Measurements from ENCODE around the gene GABBR2. TPM values are rescaled to one million over a fixed set of nuclear protein-coding genes. Genes with fewer than 3 reads are reported as not detected.

Gene GABBR2
- total RNA-seq, 1 experiment from 2014 or later, result 0.23 TPM

- no peak overlapping the region for H3K4me3 ChIP-seq (ENCODE audit: low read depth, low read length)
- H3K27me3 Mint-ChIP-seq (ENCODE audit: insufficient read depth, unreplicated experiment), result no peaks in the 10 kb centered on the region
- no peaks in the 10 kb centered on the region for H3K9me3 ChIP-seq
- H3K4me3 Mint-ChIP-seq (ENCODE audit: unreplicated experiment), result no peak overlapping the region
- intact Hi-C loops (cut with micrococcal nuclease; ENCODE audit: unreplicated experiment), result loop anchor here (1.0 to 5.0 kb wide), 2 partner anchors 184 to 340 kb away; partner anchors contain the start of gene TRMO
- H3K27me3 ChIP-seq (replicated peaks; ENCODE audit: control insufficient read depth, insufficient read depth, low read length), result no peaks in the 10 kb centered on the region
- no peaks in the 10 kb centered on the region for H3K9me3 Mint-ChIP-seq (ENCODE audit: unreplicated experiment)
- POLR2A ChIA-PET, result no interaction called here
- no peak for TF ChIP-seq CTCF (IDR thresholded peaks at IDR 0.05; ENCODE audit: insufficient read depth in 1 of 2, low read depth in 1 of 2, low read length in 1 of 2, severe bottlenecking in 1 of 2, unreplicated experiment in 1 of 2)
- no peak for DNase-seq
- no peaks in the 10 kb centered on the region for H3K36me3 ChIP-seq (ENCODE audit: control insufficient read depth, insufficient read depth, low read length)
- CTCF ChIA-PET, result no interaction called here
- H3K4me1 Mint-ChIP-seq (ENCODE audit: low read depth, unreplicated experiment), result peaks cover 8% of the 10 kb centered on the region
- H3K4me1 ChIP-seq, result no peaks in the 10 kb centered on the region
- H3K27ac Mint-ChIP-seq (ENCODE audit: unreplicated experiment), result no peak overlapping the region
- H3K36me3 Mint-ChIP-seq (ENCODE audit: insufficient read depth, unreplicated experiment), result no peaks in the 10 kb centered on the region
- BruUV-seq (replicated peaks), result no TSS peak
Observed at GRCh38 chr9:98262056-98262455, 446.7 kb downstream of the GABBR2 start.

DNA sequence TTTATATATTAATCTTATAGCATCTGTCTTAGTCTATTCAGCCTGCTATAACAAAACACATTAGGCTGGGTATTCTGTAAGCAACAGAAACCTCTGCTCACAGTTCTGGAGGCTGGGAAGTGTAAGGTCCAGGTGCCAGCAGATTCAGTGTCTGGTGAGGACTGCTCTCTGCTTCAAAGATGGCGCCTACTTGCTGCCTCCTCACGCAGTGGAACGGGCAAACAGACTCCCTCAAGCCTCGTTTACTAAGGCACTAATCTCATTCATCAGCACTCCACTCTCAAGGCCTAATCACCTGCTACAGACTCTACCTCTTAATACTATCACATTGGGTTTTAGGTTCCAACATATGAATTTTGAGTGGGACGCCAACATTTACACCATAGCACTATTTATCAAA lies 448.1 kb downstream of the GABBR2 start:
- H3K4me1 Mint-ChIP-seq (ENCODE audit: low read depth, unreplicated experiment), result peaks cover 2% of the 10 kb centered on the region
- no peaks in the 10 kb centered on the region for H3K9me3 Mint-ChIP-seq (ENCODE audit: unreplicated experiment)
- no peak overlapping the region for H3K4me3 Mint-ChIP-seq (ENCODE audit: unreplicated experiment)
- BruUV-seq (replicated peaks), result no TSS peak
- ChIA-PET CTCF (no interaction called here), POLR2A (no interaction called here)
- H3K9me3 ChIP-seq, result no peaks in the 10 kb centered on the region
- H3K36me3 Mint-ChIP-seq (ENCODE audit: insufficient read depth, unreplicated experiment), result peaks cover 14% of the 10 kb centered on the region
- no peaks in the 10 kb centered on the region for H3K27me3 ChIP-seq (replicated peaks; ENCODE audit: control insufficient read depth, insufficient read depth, low read length)
- intact Hi-C loops (cut with micrococcal nuclease; ENCODE audit: unreplicated experiment), result loop anchor here (5.0 kb wide), 1 partner anchor 338 kb away; the partner anchor contains the start of gene TRMO
- H3K27me3 Mint-ChIP-seq (ENCODE audit: insufficient read depth, unreplicated experiment), result no peaks in the 10 kb centered on the region
- H3K4me1 ChIP-seq, result no peaks in the 10 kb centered on the region
- no peak for DNase-seq
- H3K4me3 ChIP-seq (ENCODE audit: low read depth, low read length), result no peak overlapping the region
- TF ChIP-seq CTCF (IDR thresholded peaks at IDR 0.05; ENCODE audit: insufficient read depth in 1 of 2, low read depth in 1 of 2, low read length in 1 of 2, severe bottlenecking in 1 of 2, unreplicated experiment in 1 of 2), result no peak
- no peak overlapping the region for H3K27ac Mint-ChIP-seq (ENCODE audit: unreplicated experiment)
- H3K36me3 ChIP-seq (ENCODE audit: control insufficient read depth, insufficient read depth, low read length), result no peaks in the 10 kb centered on the region

DNA sequence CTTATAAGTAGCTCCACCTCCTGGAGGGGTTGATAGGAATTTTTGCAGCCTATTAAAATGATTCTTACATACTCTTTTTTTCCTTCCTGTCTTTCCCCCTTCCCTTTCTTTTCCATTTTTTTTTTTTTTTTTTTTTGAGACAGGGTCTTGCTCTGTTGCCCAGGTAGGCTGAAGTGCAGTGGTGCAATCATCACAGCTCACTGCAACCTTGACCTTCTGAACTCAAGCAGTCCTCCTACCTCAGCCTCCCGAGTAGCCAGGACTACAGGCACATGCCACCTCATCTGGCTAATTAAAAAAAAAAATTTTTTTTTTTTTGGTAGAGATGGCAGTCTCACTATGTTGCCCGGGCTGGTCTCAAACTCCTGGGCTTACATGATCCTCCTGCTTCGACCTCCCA lies 448.9 kb downstream of the GABBR2 start:
- Mint-ChIP-seq H3K4me3 (ENCODE audit: unreplicated experiment) (no peak overlapping the region), H3K4me1 (ENCODE audit: low read depth, unreplicated experiment) (no peaks in the 10 kb centered on the region), H3K9me3 (ENCODE audit: unreplicated experiment) (no peaks in the 10 kb centered on the region), H3K27ac (ENCODE audit: unreplicated experiment) (no peak overlapping the region), H3K36me3 (ENCODE audit: insufficient read depth, unreplicated experiment) (peaks cover 18% of the 10 kb centered on the region), H3K27me3 (ENCODE audit: insufficient read depth, unreplicated experiment) (no peaks in the 10 kb centered on the region)
- no peak for TF ChIP-seq CTCF (IDR thresholded peaks at IDR 0.05; ENCODE audit: insufficient read depth in 1 of 2, low read depth in 1 of 2, low read length in 1 of 2, severe bottlenecking in 1 of 2, unreplicated experiment in 1 of 2)
- Histone ChIP-seq H3K4me3 (ENCODE audit: low read depth, low read length) (no peak overlapping the region), H3K27me3 (replicated peaks; ENCODE audit: control insufficient read depth, insufficient read depth, low read length) (no peaks in the 10 kb centered on the region), H3K9me3 (no peaks in the 10 kb centered on the region), H3K36me3 (ENCODE audit: control insufficient read depth, insufficient read depth, low read length) (no peaks in the 10 kb centered on the region), H3K4me1 (peaks cover under 1% of the 10 kb centered on the region; the same call in 1 of the 2 replicates)
- intact Hi-C loops (cut with micrococcal nuclease; ENCODE audit: unreplicated experiment), result loop anchor here (5.0 to 10.0 kb wide), 2 partner anchors 275 to 337 kb away; partner anchors contain the start of genes ANP32B and TRMO
- BruUV-seq (replicated peaks), result no TSS peak
- ChIA-PET POLR2A (no interaction called here), CTCF (no interaction called here)
- no peak for DNase-seq

Data from Caco-2 (cell line).